Glutamatergic neuron (in vitro differentiated cells): Measurements from ENCODE around the gene AUTS2. TPM values are rescaled to one million over a fixed set of nuclear protein-coding genes. Genes with fewer than 3 reads are reported as not detected.
A peak's percentile ranks its signal among the peaks of the same experiment; 100 is the strongest.

ENCODE experiments used
- DNase-seq: peaks from one replicate; pipeline ENCODE4 v3.0.0; 2022
- H3K27ac Mint-ChIP-seq: one replicate; pipeline ENCODE4 v1.8.0; 2020; ENCODE audit warnings: mild to moderate bottlenecking, mixed read lengths, inconsistent platforms; ENCODE audit not compliant: unreplicated experiment
- H3K27me3 Mint-ChIP-seq: one replicate; pipeline ENCODE4 v1.8.0; 2020; ENCODE audit warnings: mild to moderate bottlenecking, moderate library complexity, mixed read lengths, inconsistent platforms; ENCODE audit not compliant: unreplicated experiment
- H3K36me3 Mint-ChIP-seq: one replicate; pipeline ENCODE4 v1.8.0; 2020; ENCODE audit warnings: mild to moderate bottlenecking, mixed read lengths, inconsistent platforms; ENCODE audit not compliant: unreplicated experiment
- H3K4me1 Mint-ChIP-seq: one replicate; pipeline ENCODE4 v1.8.0; 2020; ENCODE audit warnings: mild to moderate bottlenecking, low read depth, mixed read lengths, inconsistent platforms; ENCODE audit not compliant: unreplicated experiment
- H3K4me3 Mint-ChIP-seq: one replicate; pipeline ENCODE4 v1.8.0; 2020; ENCODE audit warnings: mild to moderate bottlenecking, mixed read lengths, inconsistent platforms; ENCODE audit not compliant: unreplicated experiment
- H3K9me3 Mint-ChIP-seq: one replicate; pipeline ENCODE4 v1.8.0; 2020; ENCODE audit warnings: mild to moderate bottlenecking, moderate library complexity, mixed read lengths, inconsistent platforms; ENCODE audit not compliant: unreplicated experiment
- total RNA-seq: library from RNA; stranded (reverse); fragmentation: NEBNext Ultra II Directional; extraction: Animal tissue kit (Norgen Biotek cat#: 25700); gene quantifications from one replicate; pipeline ENCODE4 v1.2.1, GENCODE V29; 2021; ENCODE audit not compliant: unreplicated experiment
- TF ChIP-seq, protein P1 (sequence below): fragments of 200-600 bp; sonication (generic); IDR thresholded peaks from one replicate; pipeline ENCODE4 v1.5.0; 2021; ENCODE audit not compliant: partially characterized antibody, unreplicated experiment

Gene AUTS2
- total RNA-seq, 1 donor from 2014 or later: 300 TPM

DNA sequence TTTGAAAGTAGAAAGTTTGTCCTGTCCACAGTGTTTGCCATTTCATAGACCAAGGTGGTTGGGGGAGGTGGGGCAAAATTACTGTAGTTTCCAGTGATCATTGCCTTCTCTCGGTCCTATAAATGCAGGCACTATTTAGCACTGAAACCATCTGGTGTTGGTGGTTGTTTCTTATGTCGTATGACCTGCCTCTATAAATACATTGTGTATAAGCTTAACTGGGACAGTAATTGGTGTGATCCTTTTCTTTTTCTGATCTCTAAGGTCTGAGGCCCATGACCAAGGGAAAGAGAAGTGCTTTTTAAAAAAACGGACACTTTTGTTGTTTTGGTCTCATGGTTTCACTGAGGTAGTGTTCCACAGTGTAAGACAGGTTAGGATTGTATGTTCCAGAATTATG is 63.1 kb downstream of the AUTS2 start:
- H3K9me3 Mint-ChIP-seq: peaks cover 2% of the 10 kb centered on the region
- no peaks in the 10 kb centered on the region for H3K36me3 Mint-ChIP-seq
- H3K27me3 Mint-ChIP-seq: no peaks in the 10 kb centered on the region
- peaks cover 43% of the 10 kb centered on the region for H3K4me1 Mint-ChIP-seq
- TF ChIP-seq, protein P1, sequence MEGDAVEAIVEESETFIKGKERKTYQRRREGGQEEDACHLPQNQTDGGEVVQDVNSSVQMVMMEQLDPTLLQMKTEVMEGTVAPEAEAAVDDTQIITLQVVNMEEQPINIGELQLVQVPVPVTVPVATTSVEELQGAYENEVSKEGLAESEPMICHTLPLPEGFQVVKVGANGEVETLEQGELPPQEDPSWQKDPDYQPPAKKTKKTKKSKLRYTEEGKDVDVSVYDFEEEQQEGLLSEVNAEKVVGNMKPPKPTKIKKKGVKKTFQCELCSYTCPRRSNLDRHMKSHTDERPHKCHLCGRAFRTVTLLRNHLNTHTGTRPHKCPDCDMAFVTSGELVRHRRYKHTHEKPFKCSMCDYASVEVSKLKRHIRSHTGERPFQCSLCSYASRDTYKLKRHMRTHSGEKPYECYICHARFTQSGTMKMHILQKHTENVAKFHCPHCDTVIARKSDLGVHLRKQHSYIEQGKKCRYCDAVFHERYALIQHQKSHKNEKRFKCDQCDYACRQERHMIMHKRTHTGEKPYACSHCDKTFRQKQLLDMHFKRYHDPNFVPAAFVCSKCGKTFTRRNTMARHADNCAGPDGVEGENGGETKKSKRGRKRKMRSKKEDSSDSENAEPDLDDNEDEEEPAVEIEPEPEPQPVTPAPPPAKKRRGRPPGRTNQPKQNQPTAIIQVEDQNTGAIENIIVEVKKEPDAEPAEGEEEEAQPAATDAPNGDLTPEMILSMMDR: no peak
- no peak overlapping the region for H3K27ac Mint-ChIP-seq
- H3K4me3 Mint-ChIP-seq: no peak overlapping the region
- no peak for DNase-seq

DNA sequence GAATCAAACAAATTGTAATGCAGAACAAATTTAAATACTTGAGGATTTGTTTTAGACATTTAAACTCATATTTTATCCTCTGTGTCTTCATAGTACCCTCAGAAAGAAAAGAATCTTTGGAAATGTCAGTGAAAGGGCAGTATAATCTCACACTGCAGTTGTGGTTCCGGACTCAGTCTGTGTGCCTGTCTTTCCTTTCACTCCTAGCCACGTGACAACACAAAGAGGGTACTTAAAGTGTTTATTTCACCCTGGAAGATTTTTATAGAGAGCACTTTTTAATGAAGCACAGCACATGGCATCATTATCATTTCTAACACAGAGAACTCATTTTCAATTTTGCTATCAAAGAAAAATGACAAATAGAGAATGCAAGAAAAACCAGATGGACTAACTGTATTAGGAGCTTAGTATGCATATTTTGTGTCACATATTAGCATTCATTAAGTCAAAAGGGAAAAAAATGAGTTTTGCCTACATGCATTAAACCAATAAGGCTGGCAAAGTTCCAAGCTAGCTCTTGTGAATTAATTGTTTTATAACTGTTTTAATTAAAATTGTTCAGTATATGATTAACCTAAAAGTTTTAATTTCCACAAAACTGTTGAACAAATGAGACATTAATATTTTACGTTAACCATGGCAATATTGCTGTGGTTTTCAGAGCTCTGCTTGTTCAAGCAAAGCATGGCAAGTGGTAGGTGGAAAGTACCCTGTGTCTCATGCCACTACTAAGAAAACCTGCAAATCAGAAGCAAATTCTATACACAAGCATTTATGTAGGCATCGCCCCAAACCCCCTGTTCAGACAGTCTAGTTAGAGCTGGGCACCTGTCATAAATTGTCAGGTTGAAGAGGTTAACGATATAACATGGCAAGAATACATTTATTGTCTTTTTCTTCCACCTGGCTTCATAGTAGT is 65.9 kb downstream of the AUTS2 start:
- H3K4me3 Mint-ChIP-seq: no peak overlapping the region
- no peak for DNase-seq
- H3K36me3 Mint-ChIP-seq: no peaks in the 10 kb centered on the region
- no peak overlapping the region for H3K27ac Mint-ChIP-seq
- H3K4me1 Mint-ChIP-seq: peaks cover 37% of the 10 kb centered on the region
- TF ChIP-seq, protein P1: no peak
- peaks cover 2% of the 10 kb centered on the region for H3K27me3 Mint-ChIP-seq
- no peaks in the 10 kb centered on the region for H3K9me3 Mint-ChIP-seq

DNA sequence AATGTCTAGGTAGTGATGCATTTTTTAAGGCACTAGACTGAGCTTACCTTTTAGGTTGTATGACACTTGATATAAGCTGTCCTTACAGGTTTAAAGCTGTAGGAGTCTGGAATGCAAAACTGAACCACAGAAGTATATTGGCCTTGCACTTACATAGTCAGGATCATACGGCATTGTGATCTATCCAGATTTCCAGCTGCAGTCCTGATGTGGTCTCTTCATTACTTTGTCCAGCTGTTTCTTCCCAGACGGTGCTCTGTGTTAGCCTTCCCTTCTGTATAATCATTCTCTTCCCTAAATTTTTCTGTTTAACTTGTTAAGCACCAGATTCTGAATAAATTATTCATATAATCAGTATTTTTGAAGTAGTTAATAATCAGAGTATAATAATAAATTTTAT is 67.1 kb downstream of the AUTS2 start:
- Mint-ChIP-seq H3K4me1 (peaks cover 36% of the 10 kb centered on the region), H3K9me3 (no peaks in the 10 kb centered on the region), H3K36me3 (no peaks in the 10 kb centered on the region), H3K27me3 (peaks cover 2% of the 10 kb centered on the region), H3K4me3 (no peak overlapping the region), H3K27ac (no peak overlapping the region)
- no peak for DNase-seq
- TF ChIP-seq, protein P1: no peak

DNA sequence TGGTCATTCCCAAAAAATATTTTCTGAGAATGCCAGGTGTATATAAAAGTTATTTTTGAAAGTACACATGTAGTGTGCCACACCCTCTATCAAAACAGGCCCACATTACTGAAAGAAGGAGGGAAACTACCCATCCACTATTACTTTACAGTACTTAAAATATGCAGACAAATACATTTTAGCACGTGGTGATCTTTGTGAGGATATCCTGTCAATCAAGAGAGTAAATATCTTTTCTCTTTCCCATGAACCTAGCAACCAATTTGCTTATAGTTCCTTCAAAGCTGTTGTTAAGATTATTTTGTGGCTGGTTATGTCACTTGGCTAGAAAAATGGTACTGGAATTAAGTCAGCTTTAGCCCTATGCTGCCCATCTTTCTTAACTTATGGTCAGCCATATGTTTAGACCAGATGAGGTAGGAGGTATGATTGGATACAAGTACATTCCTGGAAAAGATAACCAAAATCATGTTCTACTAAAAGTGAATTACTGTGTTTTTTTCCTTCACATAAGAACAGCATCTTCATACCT is 70.1 kb downstream of the AUTS2 start:
- H3K9me3 Mint-ChIP-seq: no peaks in the 10 kb centered on the region
- no peak for DNase-seq
- TF ChIP-seq, protein P1: no peak
- H3K27me3 Mint-ChIP-seq: peaks cover 2% of the 10 kb centered on the region
- H3K27ac Mint-ChIP-seq: peak overlapping the region; percentile 14
- H3K36me3 Mint-ChIP-seq: no peaks in the 10 kb centered on the region
- H3K4me1 Mint-ChIP-seq: peaks cover 37% of the 10 kb centered on the region
- H3K4me3 Mint-ChIP-seq: no peak overlapping the region

DNA sequence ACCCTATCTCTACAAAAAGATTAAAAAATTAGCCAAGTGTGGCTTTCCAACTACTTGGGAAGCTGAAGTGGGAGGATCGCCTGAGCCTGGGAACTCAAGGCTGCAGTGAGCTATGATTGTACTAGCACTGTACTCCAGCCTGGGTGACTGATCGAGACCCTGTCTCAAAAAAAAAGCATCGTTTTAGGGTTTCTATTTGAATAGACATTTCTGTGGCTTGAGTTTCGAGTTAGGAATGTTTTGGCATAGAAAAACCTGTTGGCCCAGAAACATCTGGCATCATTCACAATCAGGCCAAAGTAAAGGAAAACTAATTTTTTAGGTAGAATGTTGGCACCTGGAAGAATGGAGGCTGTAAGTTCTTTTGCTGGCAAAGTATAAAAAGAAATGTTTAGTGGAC is 72.4 kb downstream of the AUTS2 start:
- Mint-ChIP-seq H3K36me3 (no peaks in the 10 kb centered on the region), H3K4me1 (peaks cover 41% of the 10 kb centered on the region), H3K9me3 (no peaks in the 10 kb centered on the region), H3K27me3 (peaks cover 2% of the 10 kb centered on the region), H3K27ac (no peak overlapping the region), H3K4me3 (no peak overlapping the region)
- TF ChIP-seq, protein P1: no peak
- DNase-seq: no peak
